NCI-H460 (cell line): ENCODE results near the gene CSNK1A1L. TPM values are rescaled to one million over a fixed set of nuclear protein-coding genes. Genes with fewer than 3 reads are reported as not detected.
"Not testable (repeated sequence)": the region's sequence is repeated elsewhere in the genome, so short reads cannot be mapped to it uniquely, and the experiment has no call there.

ENCODE experiments used
- DNase-seq: peaks from one replicate; pipeline ENCODE4 v3.0.0-alpha.2; 2016; ENCODE audit warnings: low read depth; ENCODE audit errors: extremely low read depth
- total RNA-seq: library from RNA; depleted of rRNA; stranded (reverse); fragments of >200 nt; shearing (Covaris generic); gene quantifications from 2 replicates; pipeline ENCODE4 v1.2.3, GENCODE V29; 2014; rRNA removed

The CSNK1A1L gene
- total RNA-seq, 1 experiment from 2014 or later: not detected

GRCh38 chr13:37065890-37066526, 39.5 kb downstream of the CSNK1A1L start:
- no peak for DNase-seq

- no peak for DNase-seq
Measured at GRCh38 chr13:37059848-37060192, 45.6 kb downstream of the CSNK1A1L start.

- peak; percentile 82 for DNase-seq
Measured at GRCh38 chr13:37058910-37059847, 46.3 kb downstream of the CSNK1A1L start, which contains the start of gene SUPT20H. SUPT20H (minus strand) TSS chr13:37059688; CDS start chr13:37051490, 8,198 bp downstream.

- DNase-seq: not testable (repeated sequence)
Measured at GRCh38 chr13:37056228-37056627, 49.2 kb downstream of the CSNK1A1L start.

Other genes starting within 250 kb of the CSNK1A1L start
- gene SMAD9, start 185.4 kb downstream of the CSNK1A1L start, total RNA-seq: 1.2 TPM in 2 replicates
- 35.4 and 40.4 TPM in 2 replicates for gene ALG5, start 106.3 kb downstream of the CSNK1A1L start, total RNA-seq
- gene EXOSC8, start 104.9 kb downstream of the CSNK1A1L start, total RNA-seq: 126 and 133 TPM in 2 replicates
- 30.7 and 34.1 TPM in 2 replicates for gene SUPT20H, start 46.0 kb downstream of the CSNK1A1L start, total RNA-seq